ENCODE data around the gene SOX13.

DNA sequence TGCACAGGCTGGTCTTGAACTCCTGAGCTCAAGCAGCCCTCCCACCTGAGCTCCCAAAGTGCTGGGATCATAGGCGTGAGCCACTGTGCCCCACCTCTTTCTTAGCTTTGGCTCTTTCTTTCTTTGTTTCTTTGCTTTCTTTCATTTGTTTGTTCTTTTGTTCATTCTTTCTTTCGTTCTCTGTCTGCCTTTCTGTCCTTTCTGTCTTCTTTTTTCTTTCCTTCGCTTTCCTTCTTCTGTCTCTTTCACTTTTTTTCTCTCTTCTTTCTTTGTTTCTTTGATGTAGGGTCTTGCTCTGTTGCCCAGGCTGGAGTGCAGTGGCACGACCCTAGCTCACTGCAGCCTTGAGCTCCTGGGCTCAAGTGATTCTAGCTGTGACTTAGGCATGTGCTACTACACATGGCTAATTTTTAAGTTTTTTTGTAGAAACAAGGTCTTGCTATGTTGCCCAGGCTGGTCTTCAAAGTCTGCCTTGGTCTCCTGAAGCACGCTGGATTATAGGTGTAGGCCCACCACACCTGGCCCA is 18.9 kb downstream of the SOX13 start:
- TF ChIP-seq, protein P1, sequence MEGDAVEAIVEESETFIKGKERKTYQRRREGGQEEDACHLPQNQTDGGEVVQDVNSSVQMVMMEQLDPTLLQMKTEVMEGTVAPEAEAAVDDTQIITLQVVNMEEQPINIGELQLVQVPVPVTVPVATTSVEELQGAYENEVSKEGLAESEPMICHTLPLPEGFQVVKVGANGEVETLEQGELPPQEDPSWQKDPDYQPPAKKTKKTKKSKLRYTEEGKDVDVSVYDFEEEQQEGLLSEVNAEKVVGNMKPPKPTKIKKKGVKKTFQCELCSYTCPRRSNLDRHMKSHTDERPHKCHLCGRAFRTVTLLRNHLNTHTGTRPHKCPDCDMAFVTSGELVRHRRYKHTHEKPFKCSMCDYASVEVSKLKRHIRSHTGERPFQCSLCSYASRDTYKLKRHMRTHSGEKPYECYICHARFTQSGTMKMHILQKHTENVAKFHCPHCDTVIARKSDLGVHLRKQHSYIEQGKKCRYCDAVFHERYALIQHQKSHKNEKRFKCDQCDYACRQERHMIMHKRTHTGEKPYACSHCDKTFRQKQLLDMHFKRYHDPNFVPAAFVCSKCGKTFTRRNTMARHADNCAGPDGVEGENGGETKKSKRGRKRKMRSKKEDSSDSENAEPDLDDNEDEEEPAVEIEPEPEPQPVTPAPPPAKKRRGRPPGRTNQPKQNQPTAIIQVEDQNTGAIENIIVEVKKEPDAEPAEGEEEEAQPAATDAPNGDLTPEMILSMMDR (IDR thresholded peaks at IDR 0.05 in 4 of 5, conservative IDR thresholded peaks at IDR 0.05 in 1 of 5) = no peak
- no peak for TF ChIP-seq POLR2A (IDR thresholded peaks at IDR 0.05)

Data from gastrocnemius medialis (tissue), 4 donors.